NCI-H2227 treated with DMSO at 0.1 percent for 48 hours (cell line): ENCODE data around the gene MINDY4.
"Not testable (repeated sequence)": the region's sequence is repeated elsewhere in the genome, so short reads cannot be mapped to it uniquely, and the experiment has no call there.

ENCODE experiments used
- DNase-seq: peaks from one replicate; lab custom pipeline; 2025; lab: John Stamatoyannopoulos, UW

The MINDY4 gene

DNA sequence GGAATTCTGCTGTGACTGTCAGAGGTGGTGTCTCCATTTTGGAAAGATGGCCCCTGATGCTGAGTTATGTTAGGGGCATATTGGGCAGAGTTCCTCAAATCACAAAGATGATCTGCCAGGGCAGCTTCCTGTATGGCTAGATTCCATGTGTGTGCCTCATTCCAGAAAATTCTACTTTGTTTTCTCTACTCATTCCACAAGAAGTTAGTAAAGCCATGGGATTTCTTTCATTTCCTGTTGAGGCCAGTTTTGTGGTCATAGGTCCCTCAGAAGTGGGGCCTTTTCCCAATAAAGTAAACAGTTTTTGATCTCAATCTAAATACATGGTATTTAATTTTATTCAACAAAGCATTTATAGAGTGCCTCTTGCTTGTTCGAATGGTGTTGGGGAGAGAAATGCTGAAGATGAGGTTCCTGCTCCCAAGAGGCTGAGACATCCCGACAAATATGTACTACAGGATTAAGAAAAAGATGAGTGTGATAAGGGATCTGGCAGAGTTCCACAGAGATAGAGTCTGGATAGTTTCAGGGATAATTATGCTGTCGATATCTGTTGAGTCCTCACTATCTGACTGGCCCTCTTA is 33.0 kb downstream of the MINDY4 start:
- DNase-seq: no peak

- no peak for DNase-seq
These were observed 34.0 kb downstream of the MINDY4 start for GRCh38 chr7:30805081-30805691.

- no peak for DNase-seq
These were observed 34.7 kb downstream of the MINDY4 start for GRCh38 chr7:30805931-30806330.

DNA sequence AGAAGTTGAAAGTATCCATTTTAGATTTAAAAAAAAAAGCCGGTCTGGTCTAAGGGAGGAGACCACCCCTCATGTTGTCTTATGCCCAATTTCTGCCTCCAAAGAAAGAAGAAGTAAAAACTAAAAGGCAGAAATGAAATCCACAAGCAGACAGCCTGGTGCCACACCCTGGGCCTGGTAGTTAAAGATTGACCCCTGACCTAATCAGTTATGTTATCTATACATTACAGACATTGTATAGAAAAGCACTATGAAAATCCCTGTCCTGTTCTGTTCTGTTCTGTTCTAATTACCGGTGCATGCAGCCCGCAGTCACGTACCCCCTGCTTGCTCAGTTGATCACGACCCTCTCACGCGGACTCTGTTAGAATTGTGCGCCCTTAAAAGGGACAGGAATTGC is 36.3 kb downstream of the MINDY4 start:
- DNase-seq: not testable (repeated sequence)

GRCh38 chr7:30807941-30808340 is 36.7 kb downstream of the MINDY4 start:
- not testable (repeated sequence) for DNase-seq

DNA sequence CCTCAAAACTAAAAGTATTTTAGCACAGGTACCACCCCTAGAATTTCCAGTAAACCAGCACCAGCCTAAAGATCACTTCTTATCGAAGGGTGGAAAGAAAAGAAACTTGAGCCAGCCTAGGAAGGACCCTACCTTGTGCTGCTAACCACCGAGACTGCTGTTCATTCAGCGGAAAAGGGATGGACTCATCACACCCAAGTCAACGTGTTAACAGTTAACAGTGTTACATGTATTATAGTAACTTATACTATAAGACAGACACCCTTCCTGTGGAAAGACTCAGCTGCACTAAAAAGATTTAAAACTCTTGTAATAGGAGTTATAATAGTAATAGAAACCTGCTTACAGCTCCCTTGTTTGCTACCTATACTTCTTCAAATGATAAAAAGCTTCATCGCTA is 39.8 kb downstream of the MINDY4 start:
- DNase-seq: no peak

DNA sequence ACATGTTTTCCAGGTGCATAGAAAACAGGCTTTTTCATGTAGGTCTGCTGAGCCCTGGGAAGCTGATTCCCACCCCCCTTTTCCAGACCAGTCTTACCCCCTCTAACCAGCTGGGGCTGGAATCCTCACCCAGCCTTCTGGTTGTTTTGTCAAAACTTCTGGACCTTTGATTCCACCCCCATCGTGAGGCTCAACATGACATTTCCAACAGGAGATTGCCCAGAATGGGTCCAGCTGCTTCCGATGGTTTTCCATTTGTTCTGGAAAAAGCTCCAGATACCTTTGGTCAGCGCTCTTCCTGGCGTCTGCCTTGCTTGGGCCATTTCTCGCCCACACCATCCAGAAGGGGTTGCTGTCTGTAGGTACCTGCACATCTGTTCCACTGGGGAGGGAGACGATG is 41.5 kb downstream of the MINDY4 start:
- DNase-seq: no peak

GRCh38 chr7:30813466-30813865 is 42.2 kb downstream of the MINDY4 start:
- no peak for DNase-seq

GRCh38 chr7:30814700-30815387 is 43.6 kb downstream of the MINDY4 start:
- DNase-seq: no peak

DNA sequence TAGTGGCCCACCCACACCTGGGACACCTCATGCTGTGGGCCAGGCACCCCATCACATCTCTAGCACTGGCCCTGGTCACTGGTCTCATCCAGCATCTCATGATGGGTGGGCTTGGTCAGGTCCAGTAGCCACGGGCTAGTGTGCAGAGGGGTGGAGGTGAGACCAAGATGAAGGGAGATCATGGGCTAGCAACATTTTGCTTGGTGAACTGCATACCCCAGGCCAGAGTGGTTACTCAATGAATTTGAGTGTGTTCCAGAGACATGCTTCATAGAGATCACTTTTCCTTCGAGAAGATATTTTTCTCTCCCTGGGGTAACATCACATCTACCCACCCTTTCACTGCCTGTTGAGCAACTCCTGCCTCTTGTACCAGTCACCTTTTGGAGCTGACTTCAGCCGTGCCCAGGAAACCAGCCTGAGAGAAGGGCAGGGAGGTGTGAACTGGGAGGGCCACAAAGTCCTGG is 44.2 kb downstream of the MINDY4 start:
- DNase-seq: no peak

DNA sequence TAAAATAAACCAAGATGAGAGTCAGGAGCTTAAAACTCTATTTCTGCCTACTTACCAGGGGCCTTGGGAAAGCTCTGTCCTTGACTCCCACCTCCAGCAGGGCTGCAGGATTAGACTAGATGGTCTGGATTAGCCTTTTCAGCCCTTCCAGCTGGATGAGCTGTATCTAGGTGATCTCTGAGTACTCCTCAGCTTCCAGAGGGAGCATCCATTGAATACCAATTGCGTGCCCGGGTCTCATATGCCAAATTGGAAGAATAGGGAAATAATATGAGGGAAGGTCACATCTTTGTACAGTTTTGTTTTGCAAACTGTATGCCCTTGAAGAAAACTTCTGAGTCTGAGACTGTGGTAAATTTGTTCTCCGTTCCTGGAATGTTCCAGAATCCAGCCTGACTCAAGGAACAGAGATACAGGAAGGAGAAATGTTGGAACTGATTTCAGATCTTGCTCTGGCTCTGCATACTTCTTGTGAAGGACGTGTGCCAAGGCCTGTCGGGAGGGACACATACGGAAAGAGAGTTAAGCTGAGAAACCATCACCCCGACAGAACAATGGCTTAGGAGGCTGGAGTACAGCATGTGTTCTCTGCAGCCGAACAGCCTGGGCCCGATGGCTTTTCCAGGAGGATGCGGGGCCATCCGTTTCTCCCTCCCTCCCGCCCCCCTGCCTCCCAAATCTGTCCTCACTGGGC is 44.9 kb downstream of the MINDY4 start:
- DNase-seq: no peak

- DNase-seq: no peak
These were observed 45.6 kb downstream of the MINDY4 start for GRCh38 chr7:30816645-30817370.

DNA sequence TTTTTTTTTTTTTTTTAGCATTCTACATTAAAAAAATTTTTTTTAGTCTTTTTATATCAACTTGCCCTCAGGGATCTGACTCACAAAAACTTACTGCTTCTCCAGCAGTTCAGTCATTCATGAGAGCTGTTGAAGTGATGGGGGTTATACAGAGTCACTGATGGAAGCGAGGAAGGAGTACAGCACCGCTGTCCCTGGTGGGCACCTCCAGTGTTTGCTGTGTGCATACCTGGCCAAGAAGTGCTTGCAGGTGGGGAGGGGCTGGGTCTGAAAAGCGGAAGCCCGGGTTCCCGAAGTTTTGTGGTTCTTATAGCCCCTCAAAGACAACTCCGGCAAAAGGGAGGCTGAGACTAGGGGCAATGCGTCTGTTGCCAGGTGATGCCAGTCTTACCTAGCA is 46.2 kb downstream of the MINDY4 start:
- DNase-seq: no peak

DNA sequence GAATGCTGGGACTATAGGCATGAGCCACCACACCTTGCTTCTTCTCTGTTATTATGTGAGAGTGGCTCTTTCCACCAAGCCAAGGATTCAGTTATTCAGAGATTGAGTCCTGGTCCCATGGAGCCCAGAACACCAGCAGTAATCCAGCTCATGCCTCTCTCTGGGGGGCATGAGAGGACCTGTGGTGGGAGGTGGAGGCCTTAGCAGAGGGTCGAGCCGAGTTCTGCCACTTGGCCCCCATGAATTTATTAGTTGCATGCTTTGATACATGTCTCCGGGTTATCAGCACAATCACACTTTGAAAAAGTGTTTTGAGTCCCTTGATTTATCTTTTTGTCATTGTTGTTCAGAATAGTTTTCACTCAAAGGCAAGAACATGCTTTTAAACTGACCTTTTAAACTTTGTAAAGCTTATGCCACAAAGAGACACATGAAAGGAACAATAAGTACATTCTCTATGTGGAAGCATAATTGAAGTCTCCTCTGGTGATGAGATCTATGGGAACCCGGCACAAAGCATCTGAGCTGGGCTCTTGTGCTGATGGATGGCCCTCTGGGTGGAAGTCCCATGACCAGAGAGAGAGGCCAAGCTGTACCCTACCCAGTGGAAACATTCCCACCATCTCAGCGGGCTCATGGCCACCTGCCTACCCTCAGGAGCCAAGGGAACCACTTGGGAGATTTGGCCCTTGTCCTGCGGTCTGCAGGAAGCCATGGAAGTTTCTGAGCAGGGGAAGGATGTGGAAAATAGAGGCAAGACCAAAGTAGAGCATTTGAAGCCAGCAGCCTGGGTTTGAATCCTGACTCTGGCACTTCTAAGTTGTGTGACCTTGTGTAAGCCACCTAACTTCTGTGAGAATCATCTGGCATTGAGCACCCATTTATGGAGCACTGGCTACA is 53.9 kb downstream of the MINDY4 start:
- DNase-seq: no peak

DNA sequence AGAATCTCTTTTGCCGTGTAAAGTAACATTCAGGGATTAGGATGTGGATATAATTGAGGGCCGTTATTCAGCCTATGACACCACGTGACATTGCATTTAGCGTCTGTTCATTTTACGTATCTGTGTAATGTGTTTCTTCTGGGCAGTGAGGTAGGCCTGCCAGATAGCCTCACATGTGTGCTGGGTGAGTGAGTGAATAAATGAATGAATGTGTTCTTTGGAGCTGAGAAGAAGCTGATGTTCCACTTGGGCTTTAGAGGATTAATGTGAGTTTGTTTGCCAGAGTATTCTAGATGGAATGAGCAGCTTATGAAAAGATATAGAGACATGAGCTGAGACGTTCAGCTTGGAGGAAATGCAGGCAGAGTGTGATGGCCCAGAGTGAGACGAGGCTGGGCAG is 55.0 kb downstream of the MINDY4 start:
- no peak for DNase-seq

DNA sequence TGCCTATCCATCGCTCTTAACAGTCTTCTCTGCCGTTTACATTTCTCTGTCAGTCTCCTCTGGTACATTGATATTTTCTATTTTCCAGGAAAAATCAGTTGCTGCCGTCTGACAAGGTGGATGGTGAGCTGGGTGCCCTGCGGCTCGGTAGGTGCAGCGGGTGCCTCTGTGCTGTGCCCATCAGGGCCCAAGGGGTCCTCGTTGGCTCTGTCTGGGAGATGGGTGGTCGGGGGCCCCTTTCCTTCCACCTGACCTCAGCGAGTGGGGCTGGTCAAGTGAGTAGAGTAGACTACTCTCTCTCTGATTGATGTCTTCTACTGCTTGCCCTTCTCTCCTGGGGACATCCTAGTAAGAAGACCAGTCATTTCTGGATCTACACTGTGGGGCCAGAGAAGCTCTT is 57.4 kb downstream of the MINDY4 start:
- DNase-seq: no peak

GRCh38 chr7:30829471-30829870 is 58.3 kb downstream of the MINDY4 start:
- no peak for DNase-seq

GRCh38 chr7:30831227-30831626 is 60.0 kb downstream of the MINDY4 start:
- DNase-seq: no peak

GRCh38 chr7:30831936-30832335 is 60.7 kb downstream of the MINDY4 start:
- no peak for DNase-seq

DNA sequence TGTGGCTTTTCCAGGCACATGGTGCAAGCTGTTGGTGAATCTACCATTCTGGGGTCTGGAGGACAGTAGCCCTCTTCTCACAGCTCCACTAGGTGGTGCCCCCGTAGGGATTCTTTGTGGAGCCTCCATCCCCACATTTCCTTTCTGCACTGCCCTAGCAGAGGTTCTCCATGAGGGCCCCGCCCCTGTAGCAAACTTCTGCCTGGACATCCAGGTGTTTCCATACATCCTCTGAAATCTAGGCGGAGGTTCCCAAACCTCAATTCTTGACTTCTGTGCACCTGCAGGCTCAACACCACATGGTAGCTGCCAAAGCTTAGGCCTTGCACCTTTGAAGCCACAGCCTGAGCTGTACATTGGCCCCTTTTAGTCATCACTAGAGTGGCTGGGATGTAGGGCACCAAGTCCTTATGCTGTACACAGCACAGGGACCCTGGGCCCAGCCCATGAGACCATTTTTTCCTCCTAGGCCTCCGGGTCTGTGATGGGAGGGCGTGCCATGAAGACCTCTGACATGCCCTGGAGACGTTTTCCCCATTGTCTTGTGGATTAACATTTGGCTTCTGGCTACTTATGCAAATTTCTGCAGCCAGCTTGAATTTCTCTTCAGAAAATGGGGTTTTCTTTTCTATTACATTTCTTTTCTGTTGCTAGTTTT is 62.9 kb downstream of the MINDY4 start:
- DNase-seq: not testable (repeated sequence)
